ENCODE results near the gene ALKAL2.

Gene ALKAL2

GRCh38 chr2:238431-238830 lies 49.5 kb downstream of the ALKAL2 start:
- DNase-seq: no peak

- no peak for DNase-seq
Measured at GRCh38 chr2:237878-238277, 50.0 kb downstream of the ALKAL2 start.

GRCh38 chr2:236993-237539 lies 50.8 kb downstream of the ALKAL2 start:
- DNase-seq: no peak

GRCh38 chr2:234421-234820 lies 53.5 kb downstream of the ALKAL2 start:
- DNase-seq: no peak

GRCh38 chr2:233030-233429 lies 54.9 kb downstream of the ALKAL2 start:
- DNase-seq: no peak

- no peak for DNase-seq
Measured at GRCh38 chr2:231521-232185, 56.2 kb downstream of the ALKAL2 start.
